ENCODE data around the gene CHIC2.
"Not testable (repeated sequence)": the region's sequence is repeated elsewhere in the genome, so short reads cannot be mapped to it uniquely, and the experiment has no call there.

The CHIC2 gene

GRCh38 chr4:54064317-54065111 lies at the start of gene CHIC2:
Gene CHIC2 (minus strand): TSS chr4:54064605. CDS start chr4:54064300, 305 bp downstream.
- TF ChIP-seq JUND (IDR thresholded peaks at IDR 0.05; ENCODE audit: low read depth) = no peak
- peak; percentile 73 to 92 for DNase-seq (ENCODE audit: low read depth in 1 of 2, low spot score in 1 of 2)
- in situ Hi-C loops (cut with HindIII; ENCODE audit: low pct_unique_long_range_greater_than_20kb, low sequenced_read_pairs) = no loop called here

GRCh38 chr4:54113206-54113605 lies 48.8 kb upstream of the CHIC2 start:
- in situ Hi-C loops (cut with HindIII; ENCODE audit: low pct_unique_long_range_greater_than_20kb, low sequenced_read_pairs) = not testable (repeated sequence)

GRCh38 chr4:54110019-54110416 lies 45.6 kb upstream of the CHIC2 start:
- in situ Hi-C loops (cut with HindIII; ENCODE audit: low pct_unique_long_range_greater_than_20kb, low sequenced_read_pairs) = no loop called here
- no peak for DNase-seq (ENCODE audit: low read depth in 1 of 2, low spot score in 1 of 2)
- TF ChIP-seq JUND (IDR thresholded peaks at IDR 0.05; ENCODE audit: low read depth) = no peak

More at GRCh38 chr4:54113206-54113605, 48.8 kb upstream of the CHIC2 start:
- DNase-seq (ENCODE audit: low read depth in 1 of 2, low spot score in 1 of 2) = not testable (repeated sequence)

- DNase-seq (ENCODE audit: low read depth in 1 of 2, low spot score in 1 of 2) = no peak
- in situ Hi-C loops (cut with HindIII; ENCODE audit: low pct_unique_long_range_greater_than_20kb, low sequenced_read_pairs) = no loop called here
- TF ChIP-seq JUND (IDR thresholded peaks at IDR 0.05; ENCODE audit: low read depth) = no peak
Measured at GRCh38 chr4:54109241-54110018, 45.0 kb upstream of the CHIC2 start.

- no peak for DNase-seq (ENCODE audit: low read depth in 1 of 2, low spot score in 1 of 2)
- no peak for TF ChIP-seq JUND (IDR thresholded peaks at IDR 0.05; ENCODE audit: low read depth)
- in situ Hi-C loops (cut with HindIII; ENCODE audit: low pct_unique_long_range_greater_than_20kb, low sequenced_read_pairs) = no loop called here
Measured at GRCh38 chr4:54107951-54108748, 43.7 kb upstream of the CHIC2 start.

- no peak for TF ChIP-seq JUND (IDR thresholded peaks at IDR 0.05; ENCODE audit: low read depth)
- no peak for DNase-seq (ENCODE audit: low read depth in 1 of 2, low spot score in 1 of 2)
- in situ Hi-C loops (cut with HindIII; ENCODE audit: low pct_unique_long_range_greater_than_20kb, low sequenced_read_pairs) = no loop called here
Measured at GRCh38 chr4:54104907-54105306, 40.5 kb upstream of the CHIC2 start.

- no peak for TF ChIP-seq JUND (IDR thresholded peaks at IDR 0.05; ENCODE audit: low read depth)
- in situ Hi-C loops (cut with HindIII; ENCODE audit: low pct_unique_long_range_greater_than_20kb, low sequenced_read_pairs) = no loop called here
- no peak for DNase-seq (ENCODE audit: low read depth in 1 of 2, low spot score in 1 of 2)
Measured at GRCh38 chr4:54103190-54103574, 38.8 kb upstream of the CHIC2 start.

GRCh38 chr4:54102531-54103106 lies 38.2 kb upstream of the CHIC2 start:
- in situ Hi-C loops (cut with HindIII; ENCODE audit: low pct_unique_long_range_greater_than_20kb, low sequenced_read_pairs) = no loop called here
- no peak for TF ChIP-seq JUND (IDR thresholded peaks at IDR 0.05; ENCODE audit: low read depth)
- DNase-seq (ENCODE audit: low read depth in 1 of 2, low spot score in 1 of 2) = no peak

GRCh38 chr4:54101190-54102041 lies 37.0 kb upstream of the CHIC2 start:
- no peak for TF ChIP-seq JUND (IDR thresholded peaks at IDR 0.05; ENCODE audit: low read depth)
- in situ Hi-C loops (cut with HindIII; ENCODE audit: low pct_unique_long_range_greater_than_20kb, low sequenced_read_pairs) = no loop called here
- no peak for DNase-seq (ENCODE audit: low read depth in 1 of 2, low spot score in 1 of 2)

- TF ChIP-seq JUND (IDR thresholded peaks at IDR 0.05; ENCODE audit: low read depth) = no peak
- DNase-seq (ENCODE audit: low read depth in 1 of 2, low spot score in 1 of 2) = no peak
- in situ Hi-C loops (cut with HindIII; ENCODE audit: low pct_unique_long_range_greater_than_20kb, low sequenced_read_pairs) = no loop called here
Measured at GRCh38 chr4:54100595-54101189, 36.3 kb upstream of the CHIC2 start.
